GM23338 (cell line): ENCODE measurements around the gene CPEB2. TPM values are rescaled to one million over a fixed set of nuclear protein-coding genes. Genes with fewer than 3 reads are reported as not detected.

Experiments used
- ATAC-seq: fragments of 200-7000 bp; cut with Tn5 transposase; 3 replicates; pipeline ENCODE4 v1.9.1; 2020
- DNase-seq: peaks from one replicate; pipeline ENCODE4 v3.0.0-alpha.2; 2015; ENCODE audit warnings: low spot score
- H2AFZ ChIP-seq: fragments of 200-600 bp; sonication (generic); 2 replicates; pipeline ENCODE4 v1.8.0; 2016; ENCODE audit warnings: antibody characterized with exemption, mild to moderate bottlenecking, moderate library complexity
- H3F3A ChIP-seq: fragments of 200-600 bp; sonication (generic); replicated peaks from 2 replicates; pipeline ENCODE4 v1.8.0; 2017; ENCODE audit warnings: antibody characterized with exemption, mixed run types, low read depth
- H3K27ac ChIP-seq: fragments of 200-600 bp; sonication (generic); 2 replicates; pipeline ENCODE4 v1.6.1; 2016; ENCODE audit warnings: low read depth
- H3K27me3 ChIP-seq: fragments of 200-600 bp; sonication (generic); 2 replicates; pipeline ENCODE4 v1.8.0; 2016; ENCODE audit warnings: mild to moderate bottlenecking, mixed run types, moderate library complexity; ENCODE audit not compliant: insufficient read depth
- H3K36me3 ChIP-seq: fragments of 200-600 bp; sonication (generic); 2 replicates; pipeline ENCODE4 v1.8.0; 2016; ENCODE audit warnings: mild to moderate bottlenecking; ENCODE audit not compliant: insufficient read depth
- H3K4me1 ChIP-seq: fragments of 200-600 bp; sonication (generic); 2 replicates; pipeline ENCODE4 v1.8.0; 2016; ENCODE audit warnings: mild to moderate bottlenecking, moderate library complexity; ENCODE audit not compliant: insufficient read depth
- H3K4me2 ChIP-seq: fragments of 200-600 bp; sonication (generic); 2 replicates; pipeline ENCODE4 v1.7.1; 2017; ENCODE audit warnings: mixed run types
- H3K4me3 ChIP-seq: fragments of 200-600 bp; sonication (generic); 2 replicates; pipeline ENCODE4 v1.6.1; 2016; ENCODE audit warnings: mixed run types
- H3K79me2 ChIP-seq: fragments of 200-600 bp; sonication (generic); replicated peaks from 2 replicates; pipeline ENCODE4 v1.8.0; 2017; ENCODE audit warnings: mild to moderate bottlenecking; ENCODE audit not compliant: insufficient read depth
- H3K9me2 ChIP-seq: fragments of 200-600 bp; sonication (generic); 2 replicates; pipeline ENCODE4 v1.8.0; 2017; ENCODE audit not compliant: insufficient read depth
- H4K20me1 ChIP-seq: fragments of 200-600 bp; sonication (generic); replicated peaks from 2 replicates; pipeline ENCODE4 v1.8.0; 2017; ENCODE audit warnings: mild to moderate bottlenecking; ENCODE audit not compliant: insufficient read depth
- H3K27ac Mint-ChIP-seq: 2 replicates; pipeline ENCODE4 v1.8.0; 2020; ENCODE audit warnings: inconsistent platforms, mild to moderate bottlenecking, moderate library complexity, mixed read lengths
- H3K27me3 Mint-ChIP-seq: 3 replicates; pipeline ENCODE4 v1.8.0; 2022; ENCODE audit warnings: low read depth, mild to moderate bottlenecking, moderate library complexity, mixed read lengths, inconsistent platforms; ENCODE audit not compliant: insufficient read depth, poor library complexity
- H3K36me3 Mint-ChIP-seq: 3 replicates; pipeline ENCODE4 v1.8.0; 2021; ENCODE audit warnings: low read depth, mild to moderate bottlenecking, inconsistent platforms, moderate library complexity, mixed read lengths
- H3K4me1 Mint-ChIP-seq: 3 replicates; pipeline ENCODE4 v1.8.0; 2020; ENCODE audit warnings: mild to moderate bottlenecking, inconsistent platforms, mixed read lengths
- H3K4me3 Mint-ChIP-seq: 3 replicates; pipeline ENCODE4 v1.8.0; 2021; ENCODE audit warnings: moderate library complexity, mild to moderate bottlenecking, inconsistent platforms, mixed read lengths
- H3K9me3 Mint-ChIP-seq: 3 replicates; pipeline ENCODE4 v1.8.0; 2020; ENCODE audit warnings: moderate library complexity, mild to moderate bottlenecking, inconsistent platforms, mixed read lengths
- CREB1 ChIP-seq: fragments of 250-450 bp; sonication (Bioruptor Pico); IDR thresholded peaks from 2 replicates; pipeline ENCODE4 v1.5.0; 2020; ENCODE audit warnings: low read depth, mild to moderate bottlenecking, moderate library complexity
- EZH2 ChIP-seq: fragments of 200-600 bp; sonication (generic); IDR thresholded peaks from one replicate; pipeline ENCODE4 v1.8.0; 2017; ENCODE audit warnings: antibody characterized with exemption, mild to moderate bottlenecking, low read depth; ENCODE audit not compliant: unreplicated experiment
- EZH2phosphoT487 ChIP-seq: fragments of 200-600 bp; sonication (generic); IDR thresholded peaks from one replicate; pipeline ENCODE4 v1.8.1; 2018; ENCODE audit warnings: antibody characterized with exemption; ENCODE audit not compliant: unreplicated experiment
- NANOG ChIP-seq: IDR thresholded peaks from 2 replicates; pipeline ENCODE4 v1.6.1; 2016; ENCODE audit warnings: antibody characterized with exemption, borderline replicate concordance
- POLR2AphosphoS5 ChIP-seq: IDR thresholded peaks from 2 replicates; pipeline ENCODE4 v1.6.1; 2016; ENCODE audit warnings: antibody characterized with exemption, low read depth
- STAT1 ChIP-seq: IDR thresholded peaks from one replicate; pipeline ENCODE4 v1.6.1; 2016; ENCODE audit warnings: antibody characterized with exemption; ENCODE audit not compliant: unreplicated experiment
- ZNF114 ChIP-seq: fragments of 250-450 bp; sonication (Bioruptor Pico); IDR thresholded peaks from 2 replicates; pipeline ENCODE4 v1.5.0; 2020; ENCODE audit warnings: mild to moderate bottlenecking, moderate library complexity
- ZNF331 ChIP-seq: fragments of 250-450 bp; sonication (Bioruptor Pico); IDR thresholded peaks from 2 replicates; pipeline ENCODE4 v1.5.0; 2020; ENCODE audit warnings: low read depth, mild to moderate bottlenecking, moderate library complexity
- polyA plus RNA-seq: library from polyadenylated mRNA; unstranded; fragments of >200 nt; fragmentation: Nextera tagmentation; extraction: Ambion mirVana; gene quantifications from 2 replicates; pipeline ENCODE4 v1.2.1, GENCODE V29; 2016
- total RNA-seq: library from RNA; depleted of rRNA; stranded (reverse); fragments of >200 nt; shearing (Covaris generic); gene quantifications from 2 replicates; pipeline ENCODE4 v1.2.3, GENCODE V29; 2014
- TF ChIP-seq, protein P1 (sequence below): IDR thresholded peaks from 2 replicates; pipeline ENCODE4 v1.6.1; 2016; ENCODE audit warnings: antibody characterized with exemption
- TF ChIP-seq, protein P2 (sequence below), 2 experiments: fragments of 200-600 bp in 1 of 2; sonication (generic) in 1 of 2; conservative IDR thresholded peaks; 2 replicates each; pipeline versions ENCODE4 v1.5.1 to v1.6.1; 2016 to 2017; ENCODE audit warnings: antibody characterized with exemption in 2 of 2, low read depth in 2 of 2, mild to moderate bottlenecking in 2 of 2, moderate library complexity in 1 of 2
- TF ChIP-seq, protein P3 (sequence below): IDR thresholded peaks from one replicate; pipeline ENCODE4 v1.6.1; 2018; ENCODE audit warnings: antibody characterized with exemption; ENCODE audit not compliant: unreplicated experiment

Gene CPEB2
- total and polyA plus RNA-seq, 2 experiments from 2014 or later: 0.66 to 2.4 TPM

DNA sequence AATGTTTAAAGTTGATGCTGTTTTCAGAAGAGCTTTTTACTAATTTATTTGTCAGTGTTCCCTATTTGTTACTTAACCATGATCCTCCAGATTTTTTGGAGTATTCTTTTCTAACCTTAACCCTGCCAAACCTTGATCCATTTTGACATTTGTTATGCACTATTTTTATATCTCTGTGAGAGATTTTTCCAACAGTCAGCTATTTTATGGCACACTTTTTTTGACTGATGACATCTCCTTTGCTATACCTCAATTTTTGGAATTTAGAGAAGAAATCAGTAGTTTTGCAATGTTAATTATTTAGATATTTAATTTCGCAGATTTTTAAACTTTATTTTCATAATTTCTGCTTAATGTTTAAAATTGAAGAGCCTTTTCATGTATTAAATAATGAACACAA is 66.0 kb downstream of the CPEB2 start (continued):
- TF ChIP-seq ZNF331 (CRISPR knock-in tag) (no peak), POLR2AphosphoS5 (no peak), EZH2phosphoT487 (no peak), STAT1 (no peak), CREB1 (no peak), NANOG (no peak)
- TF ChIP-seq, protein P1, sequence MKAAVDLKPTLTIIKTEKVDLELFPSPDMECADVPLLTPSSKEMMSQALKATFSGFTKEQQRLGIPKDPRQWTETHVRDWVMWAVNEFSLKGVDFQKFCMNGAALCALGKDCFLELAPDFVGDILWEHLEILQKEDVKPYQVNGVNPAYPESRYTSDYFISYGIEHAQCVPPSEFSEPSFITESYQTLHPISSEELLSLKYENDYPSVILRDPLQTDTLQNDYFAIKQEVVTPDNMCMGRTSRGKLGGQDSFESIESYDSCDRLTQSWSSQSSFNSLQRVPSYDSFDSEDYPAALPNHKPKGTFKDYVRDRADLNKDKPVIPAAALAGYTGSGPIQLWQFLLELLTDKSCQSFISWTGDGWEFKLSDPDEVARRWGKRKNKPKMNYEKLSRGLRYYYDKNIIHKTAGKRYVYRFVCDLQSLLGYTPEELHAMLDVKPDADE: no peak
- TF ChIP-seq, protein P2, sequence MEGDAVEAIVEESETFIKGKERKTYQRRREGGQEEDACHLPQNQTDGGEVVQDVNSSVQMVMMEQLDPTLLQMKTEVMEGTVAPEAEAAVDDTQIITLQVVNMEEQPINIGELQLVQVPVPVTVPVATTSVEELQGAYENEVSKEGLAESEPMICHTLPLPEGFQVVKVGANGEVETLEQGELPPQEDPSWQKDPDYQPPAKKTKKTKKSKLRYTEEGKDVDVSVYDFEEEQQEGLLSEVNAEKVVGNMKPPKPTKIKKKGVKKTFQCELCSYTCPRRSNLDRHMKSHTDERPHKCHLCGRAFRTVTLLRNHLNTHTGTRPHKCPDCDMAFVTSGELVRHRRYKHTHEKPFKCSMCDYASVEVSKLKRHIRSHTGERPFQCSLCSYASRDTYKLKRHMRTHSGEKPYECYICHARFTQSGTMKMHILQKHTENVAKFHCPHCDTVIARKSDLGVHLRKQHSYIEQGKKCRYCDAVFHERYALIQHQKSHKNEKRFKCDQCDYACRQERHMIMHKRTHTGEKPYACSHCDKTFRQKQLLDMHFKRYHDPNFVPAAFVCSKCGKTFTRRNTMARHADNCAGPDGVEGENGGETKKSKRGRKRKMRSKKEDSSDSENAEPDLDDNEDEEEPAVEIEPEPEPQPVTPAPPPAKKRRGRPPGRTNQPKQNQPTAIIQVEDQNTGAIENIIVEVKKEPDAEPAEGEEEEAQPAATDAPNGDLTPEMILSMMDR (conservative IDR thresholded peaks at IDR 0.05; ENCODE audit: low read depth in 2 of 2): no peak
- TF ChIP-seq, protein P3, sequence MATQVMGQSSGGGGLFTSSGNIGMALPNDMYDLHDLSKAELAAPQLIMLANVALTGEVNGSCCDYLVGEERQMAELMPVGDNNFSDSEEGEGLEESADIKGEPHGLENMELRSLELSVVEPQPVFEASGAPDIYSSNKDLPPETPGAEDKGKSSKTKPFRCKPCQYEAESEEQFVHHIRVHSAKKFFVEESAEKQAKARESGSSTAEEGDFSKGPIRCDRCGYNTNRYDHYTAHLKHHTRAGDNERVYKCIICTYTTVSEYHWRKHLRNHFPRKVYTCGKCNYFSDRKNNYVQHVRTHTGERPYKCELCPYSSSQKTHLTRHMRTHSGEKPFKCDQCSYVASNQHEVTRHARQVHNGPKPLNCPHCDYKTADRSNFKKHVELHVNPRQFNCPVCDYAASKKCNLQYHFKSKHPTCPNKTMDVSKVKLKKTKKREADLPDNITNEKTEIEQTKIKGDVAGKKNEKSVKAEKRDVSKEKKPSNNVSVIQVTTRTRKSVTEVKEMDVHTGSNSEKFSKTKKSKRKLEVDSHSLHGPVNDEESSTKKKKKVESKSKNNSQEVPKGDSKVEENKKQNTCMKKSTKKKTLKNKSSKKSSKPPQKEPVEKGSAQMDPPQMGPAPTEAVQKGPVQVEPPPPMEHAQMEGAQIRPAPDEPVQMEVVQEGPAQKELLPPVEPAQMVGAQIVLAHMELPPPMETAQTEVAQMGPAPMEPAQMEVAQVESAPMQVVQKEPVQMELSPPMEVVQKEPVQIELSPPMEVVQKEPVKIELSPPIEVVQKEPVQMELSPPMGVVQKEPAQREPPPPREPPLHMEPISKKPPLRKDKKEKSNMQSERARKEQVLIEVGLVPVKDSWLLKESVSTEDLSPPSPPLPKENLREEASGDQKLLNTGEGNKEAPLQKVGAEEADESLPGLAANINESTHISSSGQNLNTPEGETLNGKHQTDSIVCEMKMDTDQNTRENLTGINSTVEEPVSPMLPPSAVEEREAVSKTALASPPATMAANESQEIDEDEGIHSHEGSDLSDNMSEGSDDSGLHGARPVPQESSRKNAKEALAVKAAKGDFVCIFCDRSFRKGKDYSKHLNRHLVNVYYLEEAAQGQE: no peak

DNA sequence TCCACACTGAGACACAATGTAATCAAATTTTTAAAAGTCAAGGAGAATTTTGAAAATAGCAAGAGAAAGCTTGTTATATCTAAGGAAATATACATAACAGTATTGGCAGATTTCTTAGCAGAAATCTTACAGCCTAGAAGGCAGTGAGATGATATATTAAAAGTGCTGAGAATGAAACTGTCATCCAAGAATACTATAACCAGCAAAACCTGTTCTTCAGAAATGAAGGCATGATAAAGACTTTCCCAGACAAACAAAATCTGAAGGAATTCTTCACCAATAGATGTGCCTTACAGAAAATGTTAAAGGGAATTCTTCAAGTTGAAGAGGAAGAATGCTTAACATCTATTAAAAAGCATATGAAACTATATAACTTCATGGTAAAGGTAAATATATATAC is 73.6 kb downstream of the CPEB2 start:
- Histone ChIP-seq H3K9me2 (no peaks in the 10 kb centered on the region), H3K4me3 (no peak overlapping the region), H3K27me3 (no peaks in the 10 kb centered on the region), H3K4me1 (no peaks in the 10 kb centered on the region), H3K27ac (no peak overlapping the region), H3K36me3 (no peaks in the 10 kb centered on the region), H2AFZ (no peak overlapping the region), H3K79me2 (no peaks in the 10 kb centered on the region), H3K4me2 (no peak overlapping the region), H4K20me1 (no peaks in the 10 kb centered on the region), H3F3A (no peaks in the 10 kb centered on the region)
- no peak for DNase-seq
- no peak for ATAC-seq
- Mint-ChIP-seq H3K9me3 (peaks cover 7% of the 10 kb centered on the region; the same call in 1 of the 3 replicates), H3K27ac (no peak overlapping the region), H3K27me3 (peaks cover 4% of the 10 kb centered on the region), H3K4me3 (no peak overlapping the region), H3K36me3 (peaks cover 5% of the 10 kb centered on the region; the same call in 1 of the 3 replicates), H3K4me1 (no peaks in the 10 kb centered on the region)
- no peak for TF ChIP-seq CREB1
- no peak for TF ChIP-seq EZH2
- no peak for TF ChIP-seq EZH2phosphoT487
- TF ChIP-seq, protein P3: no peak
- TF ChIP-seq, protein P2 (conservative IDR thresholded peaks at IDR 0.05; ENCODE audit: low read depth in 2 of 2): no peak
- TF ChIP-seq ZNF114 (CRISPR knock-in tag): no peak
- no peak for TF ChIP-seq NANOG
- TF ChIP-seq ZNF331 (CRISPR knock-in tag): no peak
